ENCODE results near the gene MAGEA3.

MAGEA3 gene

GRCh38 chrX:152738560-152738959 lies 40.0 kb downstream of the MAGEA3 start:
- no peak for DNase-seq
